ENCODE results near the gene RANBP1.

Gene RANBP1

DNA sequence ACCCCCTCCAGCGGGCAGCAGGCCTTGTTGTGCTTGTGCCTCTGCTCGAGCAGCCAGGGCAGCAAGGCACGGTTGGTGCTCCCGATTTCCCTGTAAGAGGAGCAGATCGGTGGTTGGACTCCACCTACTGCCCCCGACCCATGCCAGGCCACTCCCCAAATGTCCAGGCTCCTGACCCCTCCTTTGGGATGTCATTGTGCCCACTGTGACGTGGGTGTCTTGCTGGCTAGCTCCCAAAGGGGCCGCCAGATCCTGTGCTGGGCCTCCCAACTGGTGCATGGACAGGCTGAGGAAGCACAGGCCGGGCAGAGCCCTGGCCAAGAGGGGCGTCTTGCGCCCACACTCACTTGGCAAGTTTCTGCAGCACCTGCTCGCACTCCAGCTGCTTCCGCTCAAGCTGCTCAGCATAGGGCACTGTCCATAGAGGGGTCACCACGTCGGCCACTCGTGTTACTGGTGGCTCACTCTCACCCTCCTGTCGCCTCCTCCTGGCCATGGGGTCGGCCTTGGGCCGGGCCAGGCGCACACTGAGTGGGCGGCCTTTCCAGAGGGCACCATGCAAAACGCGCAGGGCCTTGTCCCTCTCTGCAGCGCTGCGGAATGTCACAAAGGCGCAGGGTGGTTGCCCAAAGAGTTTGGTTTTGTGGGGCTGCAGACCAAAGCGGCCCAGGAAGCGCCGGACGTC lies at the start of gene RANBP1:
TSS of gene RANBP1 (plus strand) at position 414 of the 685 bp plus-strand sequence. CDS start at position 495, 81 bp downstream.
- no peak for TF ChIP-seq CREB1 (IDR thresholded peaks at IDR 0.05; ENCODE audit: low read depth)
- TF ChIP-seq TAF1 (IDR thresholded peaks at IDR 0.05; ENCODE audit: low read depth) = no peak
- no peak for TF ChIP-seq MAX (IDR thresholded peaks at IDR 0.05)
- no peak for TF ChIP-seq EP300 (IDR thresholded peaks at IDR 0.05; ENCODE audit: borderline replicate concordance)

DNA sequence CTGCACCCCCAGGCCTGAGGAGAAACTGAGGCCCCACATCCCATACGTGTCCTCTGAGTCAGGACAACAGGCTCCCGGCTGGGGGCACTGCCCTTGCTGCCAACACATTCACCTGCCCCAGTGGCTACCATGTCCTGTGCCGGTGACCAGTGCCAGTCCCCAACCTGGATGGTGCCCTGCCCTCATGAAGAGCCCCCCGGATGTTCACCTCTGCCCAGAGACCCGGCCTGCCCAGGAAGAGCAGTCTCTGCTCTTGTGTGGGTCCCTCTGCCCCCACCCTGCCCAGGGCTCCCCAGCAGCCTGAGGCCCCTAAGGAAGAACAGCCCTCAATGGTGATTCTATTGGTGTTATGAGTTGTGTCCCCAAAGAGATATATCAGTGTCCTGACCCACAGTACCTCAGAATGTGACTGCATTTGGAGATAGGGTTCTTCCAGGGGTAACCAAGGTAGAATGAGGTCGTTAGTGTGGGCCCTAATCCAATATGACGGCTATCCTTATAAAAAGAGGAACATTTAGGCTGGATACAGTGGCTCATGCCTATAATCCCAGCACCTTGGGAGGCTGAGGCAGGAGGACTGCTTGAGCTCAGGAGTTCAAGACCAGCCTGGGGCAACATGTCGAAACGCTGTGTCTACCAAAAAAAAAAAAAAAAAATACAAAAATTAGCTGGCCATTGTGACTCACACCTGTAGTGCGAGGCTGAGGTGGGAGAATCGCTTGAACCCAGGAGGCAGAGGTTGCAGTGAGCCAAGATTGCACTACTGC lies 49.1 kb upstream of the RANBP1 start:
- no peak for TF ChIP-seq CEBPB (IDR thresholded peaks at IDR 0.05)
- no peak for TF ChIP-seq FOXM1 (IDR thresholded peaks at IDR 0.05; ENCODE audit: borderline replicate concordance, low read depth)
- no peak for TF ChIP-seq NFIC (IDR thresholded peaks at IDR 0.05)
- no peak for TF ChIP-seq TCF12 (IDR thresholded peaks at IDR 0.05; ENCODE audit: low read depth)
- TF ChIP-seq EGR1 (IDR thresholded peaks at IDR 0.05) = no peak
- TF ChIP-seq TAF1 (IDR thresholded peaks at IDR 0.05; ENCODE audit: low read depth) = no peak
- no peak for TF ChIP-seq CREB1 (IDR thresholded peaks at IDR 0.05; ENCODE audit: low read depth)
- TF ChIP-seq, protein P1, sequence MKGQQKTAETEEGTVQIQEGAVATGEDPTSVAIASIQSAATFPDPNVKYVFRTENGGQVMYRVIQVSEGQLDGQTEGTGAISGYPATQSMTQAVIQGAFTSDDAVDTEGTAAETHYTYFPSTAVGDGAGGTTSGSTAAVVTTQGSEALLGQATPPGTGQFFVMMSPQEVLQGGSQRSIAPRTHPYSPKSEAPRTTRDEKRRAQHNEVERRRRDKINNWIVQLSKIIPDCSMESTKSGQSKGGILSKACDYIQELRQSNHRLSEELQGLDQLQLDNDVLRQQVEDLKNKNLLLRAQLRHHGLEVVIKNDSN (IDR thresholded peaks at IDR 0.05) = no peak
- TF ChIP-seq, protein P2, sequence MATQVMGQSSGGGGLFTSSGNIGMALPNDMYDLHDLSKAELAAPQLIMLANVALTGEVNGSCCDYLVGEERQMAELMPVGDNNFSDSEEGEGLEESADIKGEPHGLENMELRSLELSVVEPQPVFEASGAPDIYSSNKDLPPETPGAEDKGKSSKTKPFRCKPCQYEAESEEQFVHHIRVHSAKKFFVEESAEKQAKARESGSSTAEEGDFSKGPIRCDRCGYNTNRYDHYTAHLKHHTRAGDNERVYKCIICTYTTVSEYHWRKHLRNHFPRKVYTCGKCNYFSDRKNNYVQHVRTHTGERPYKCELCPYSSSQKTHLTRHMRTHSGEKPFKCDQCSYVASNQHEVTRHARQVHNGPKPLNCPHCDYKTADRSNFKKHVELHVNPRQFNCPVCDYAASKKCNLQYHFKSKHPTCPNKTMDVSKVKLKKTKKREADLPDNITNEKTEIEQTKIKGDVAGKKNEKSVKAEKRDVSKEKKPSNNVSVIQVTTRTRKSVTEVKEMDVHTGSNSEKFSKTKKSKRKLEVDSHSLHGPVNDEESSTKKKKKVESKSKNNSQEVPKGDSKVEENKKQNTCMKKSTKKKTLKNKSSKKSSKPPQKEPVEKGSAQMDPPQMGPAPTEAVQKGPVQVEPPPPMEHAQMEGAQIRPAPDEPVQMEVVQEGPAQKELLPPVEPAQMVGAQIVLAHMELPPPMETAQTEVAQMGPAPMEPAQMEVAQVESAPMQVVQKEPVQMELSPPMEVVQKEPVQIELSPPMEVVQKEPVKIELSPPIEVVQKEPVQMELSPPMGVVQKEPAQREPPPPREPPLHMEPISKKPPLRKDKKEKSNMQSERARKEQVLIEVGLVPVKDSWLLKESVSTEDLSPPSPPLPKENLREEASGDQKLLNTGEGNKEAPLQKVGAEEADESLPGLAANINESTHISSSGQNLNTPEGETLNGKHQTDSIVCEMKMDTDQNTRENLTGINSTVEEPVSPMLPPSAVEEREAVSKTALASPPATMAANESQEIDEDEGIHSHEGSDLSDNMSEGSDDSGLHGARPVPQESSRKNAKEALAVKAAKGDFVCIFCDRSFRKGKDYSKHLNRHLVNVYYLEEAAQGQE (IDR thresholded peaks at IDR 0.05; ENCODE audit: low read depth) = no peak
- TF ChIP-seq ZBTB7A (IDR thresholded peaks at IDR 0.05; ENCODE audit: low read depth) = no peak
- TF ChIP-seq EP300 (IDR thresholded peaks at IDR 0.05; ENCODE audit: borderline replicate concordance) = no peak
- no peak for TF ChIP-seq MAX (IDR thresholded peaks at IDR 0.05)
- no peak for TF ChIP-seq RAD21 (IDR thresholded peaks at IDR 0.05; ENCODE audit: low read depth)
- TF ChIP-seq YY1 (IDR thresholded peaks at IDR 0.05; ENCODE audit: low read depth) = no peak
- TF ChIP-seq TEAD4 (IDR thresholded peaks at IDR 0.05) = no peak

GRCh38 chr22:20068640-20069039 lies 47.3 kb upstream of the RANBP1 start:
- TF ChIP-seq, protein P1 (IDR thresholded peaks at IDR 0.05) = no peak
- TF ChIP-seq ZBTB7A (IDR thresholded peaks at IDR 0.05; ENCODE audit: low read depth) (no peak), CREB1 (IDR thresholded peaks at IDR 0.05; ENCODE audit: low read depth) (no peak), RAD21 (IDR thresholded peaks at IDR 0.05; ENCODE audit: low read depth) (no peak)

DNA sequence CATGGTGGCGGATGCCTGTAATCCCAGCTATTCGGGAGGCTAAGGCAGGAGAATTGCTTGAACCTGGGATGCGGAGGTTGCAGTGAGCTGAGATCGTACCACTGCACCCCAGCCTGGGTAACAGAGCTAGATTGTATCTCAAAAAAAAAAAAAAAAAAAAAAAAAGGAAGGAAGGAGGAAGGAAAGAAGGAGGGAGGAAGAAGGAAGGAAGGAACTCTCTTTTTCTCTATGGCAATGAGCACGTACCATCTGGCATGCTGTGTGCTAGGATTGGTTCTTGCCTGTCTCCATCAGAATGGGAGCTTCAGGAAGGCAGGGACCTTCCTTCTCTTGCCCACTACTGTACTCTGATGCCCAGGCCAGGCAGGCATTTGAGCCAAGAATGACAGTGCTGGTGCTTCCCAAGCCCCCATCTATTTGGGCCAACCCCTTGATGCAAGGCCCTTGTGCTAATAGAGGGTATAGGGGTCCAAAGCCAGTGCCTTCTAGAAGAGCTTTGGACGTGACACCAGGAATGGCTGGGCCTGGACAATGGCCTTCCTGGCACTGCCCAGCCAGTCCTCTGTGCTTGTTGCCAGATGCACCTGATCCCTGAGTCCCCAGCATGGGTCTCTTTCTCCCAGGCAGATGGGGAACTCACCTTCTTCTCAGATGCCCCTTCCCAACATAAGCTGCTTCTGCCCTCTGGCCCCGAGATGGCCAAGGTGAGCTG lies 46.4 kb upstream of the RANBP1 start:
- TF ChIP-seq TCF12 (IDR thresholded peaks at IDR 0.05; ENCODE audit: low read depth) = no peak
- no peak for TF ChIP-seq MAX (IDR thresholded peaks at IDR 0.05)
- no peak for TF ChIP-seq EGR1 (IDR thresholded peaks at IDR 0.05)
- no peak for TF ChIP-seq FOXM1 (IDR thresholded peaks at IDR 0.05; ENCODE audit: borderline replicate concordance, low read depth)
- TF ChIP-seq CREB1 (IDR thresholded peaks at IDR 0.05; ENCODE audit: low read depth) = no peak
- TF ChIP-seq, protein P2 (IDR thresholded peaks at IDR 0.05; ENCODE audit: low read depth) = no peak
- TF ChIP-seq TEAD4 (IDR thresholded peaks at IDR 0.05) = no peak
- TF ChIP-seq ZBTB7A (IDR thresholded peaks at IDR 0.05; ENCODE audit: low read depth) = no peak

- TF ChIP-seq ZBTB7A (IDR thresholded peaks at IDR 0.05; ENCODE audit: low read depth) (no peak), CEBPB (IDR thresholded peaks at IDR 0.05) (no peak), NFIC (IDR thresholded peaks at IDR 0.05) (no peak), RAD21 (IDR thresholded peaks at IDR 0.05; ENCODE audit: low read depth) (no peak), TAF1 (IDR thresholded peaks at IDR 0.05; ENCODE audit: low read depth) (no peak), CREB1 (IDR thresholded peaks at IDR 0.05; ENCODE audit: low read depth) (no peak), FOXM1 (IDR thresholded peaks at IDR 0.05; ENCODE audit: borderline replicate concordance, low read depth) (no peak), TEAD4 (IDR thresholded peaks at IDR 0.05) (no peak), EGR1 (IDR thresholded peaks at IDR 0.05) (no peak), TCF12 (IDR thresholded peaks at IDR 0.05; ENCODE audit: low read depth) (no peak), EP300 (IDR thresholded peaks at IDR 0.05; ENCODE audit: borderline replicate concordance) (no peak), YY1 (IDR thresholded peaks at IDR 0.05; ENCODE audit: low read depth) (no peak), MAX (IDR thresholded peaks at IDR 0.05) (no peak)
- TF ChIP-seq, protein P2 (IDR thresholded peaks at IDR 0.05; ENCODE audit: low read depth) = no peak
- TF ChIP-seq, protein P1 (IDR thresholded peaks at IDR 0.05) = no peak
Measured at GRCh38 chr22:20071524-20071972, 44.4 kb upstream of the RANBP1 start.
